GM13976 (cell line): ENCODE results near the gene LPAR6.

Experiments
- DNase-seq: peaks from one replicate; pipeline ENCODE4 v3.0.0; 2012; ENCODE audit warnings: low spot score
- CTCF ChIP-seq: IDR thresholded peaks from 2 replicates; pipeline ENCODE4 v1.5.1; 2012; ENCODE audit warnings: borderline replicate concordance, mild to moderate bottlenecking; ENCODE audit not compliant: insufficient read depth; ENCODE audit errors: extremely low read depth, missing control alignments, control extremely low read depth
- in situ Hi-C: fragments of 300-500 bp; cut with MboI; formaldehyde crosslinking; loops from one replicate; pipeline ENCODE4 v1.12.0; 2022; ENCODE audit warnings: low sequenced_read_pairs, mixed read lengths, inconsistent platforms; ENCODE audit not compliant: unreplicated experiment

Gene LPAR6

DNA sequence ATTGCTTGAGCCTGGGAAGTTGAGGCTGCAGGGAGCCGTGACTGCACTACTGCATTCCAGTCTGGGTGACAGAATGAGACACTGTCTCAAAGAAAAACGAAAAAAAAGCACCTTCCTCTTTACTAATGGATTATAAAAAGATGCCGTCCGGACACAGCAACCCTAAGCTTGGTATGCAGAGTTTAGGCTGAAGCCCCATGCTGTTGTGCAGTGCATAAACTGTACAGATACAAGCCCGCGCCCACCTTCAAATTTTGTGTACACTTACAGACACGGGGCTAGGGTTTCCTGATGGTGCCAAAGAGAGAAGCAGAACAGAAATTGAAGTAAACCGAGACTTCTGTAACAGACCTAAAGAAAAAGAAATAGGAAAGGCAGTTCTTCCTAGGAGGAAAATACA lies 9.0 kb downstream of the LPAR6 start:
- in situ Hi-C loops = no loop called here
- DNase-seq = no peak
- TF ChIP-seq CTCF = no peak

DNA sequence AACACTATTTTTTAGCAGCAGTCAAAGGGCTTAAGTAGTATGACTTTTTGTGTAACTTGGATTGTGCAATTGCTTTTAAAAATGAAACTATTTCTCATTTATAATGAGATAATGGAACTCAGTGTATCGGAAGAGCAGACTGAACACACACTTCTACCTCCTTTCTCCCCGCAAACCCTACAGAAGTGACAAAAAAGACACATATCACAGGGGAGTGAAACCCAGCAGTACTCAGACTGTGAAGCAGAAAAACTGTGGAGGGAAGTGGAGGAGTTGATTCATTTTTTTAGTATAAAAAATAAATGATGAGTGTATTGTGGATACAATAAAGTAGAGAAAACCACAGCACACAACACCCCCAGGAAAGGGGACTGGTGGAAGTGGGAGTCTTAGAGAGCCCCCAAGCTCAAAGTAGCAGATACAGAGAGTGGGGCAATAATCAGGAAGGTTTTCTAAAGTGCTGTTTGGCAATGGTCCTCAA lies 9.7 kb downstream of the LPAR6 start:
- in situ Hi-C loops = no loop called here
- no peak for TF ChIP-seq CTCF
- no peak for DNase-seq

GRCh38 chr13:48402325-48402932 lies 10.5 kb downstream of the LPAR6 start:
- DNase-seq = no peak
- in situ Hi-C loops = no loop called here
- TF ChIP-seq CTCF = no peak

DNA sequence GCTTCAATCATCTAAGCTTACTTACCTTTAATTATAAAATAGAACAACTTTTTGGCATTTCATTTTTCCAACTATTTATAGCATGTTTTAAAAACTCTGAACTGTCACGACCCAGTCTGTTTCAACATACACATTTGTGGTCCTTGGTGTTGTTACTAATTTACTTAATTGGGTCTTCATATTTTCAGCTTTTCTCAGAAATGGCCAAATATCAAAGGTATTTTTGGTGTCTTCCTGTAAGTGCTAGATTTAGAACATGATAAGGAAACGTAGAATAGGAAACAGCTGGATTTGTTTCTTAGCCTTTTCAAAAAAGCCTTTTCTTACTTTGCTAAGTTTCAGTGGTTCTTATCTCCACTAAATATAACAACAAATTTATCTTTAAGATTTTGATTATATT lies 11.4 kb downstream of the LPAR6 start:
- DNase-seq = no peak
- no peak for TF ChIP-seq CTCF
- in situ Hi-C loops = no loop called here

DNA sequence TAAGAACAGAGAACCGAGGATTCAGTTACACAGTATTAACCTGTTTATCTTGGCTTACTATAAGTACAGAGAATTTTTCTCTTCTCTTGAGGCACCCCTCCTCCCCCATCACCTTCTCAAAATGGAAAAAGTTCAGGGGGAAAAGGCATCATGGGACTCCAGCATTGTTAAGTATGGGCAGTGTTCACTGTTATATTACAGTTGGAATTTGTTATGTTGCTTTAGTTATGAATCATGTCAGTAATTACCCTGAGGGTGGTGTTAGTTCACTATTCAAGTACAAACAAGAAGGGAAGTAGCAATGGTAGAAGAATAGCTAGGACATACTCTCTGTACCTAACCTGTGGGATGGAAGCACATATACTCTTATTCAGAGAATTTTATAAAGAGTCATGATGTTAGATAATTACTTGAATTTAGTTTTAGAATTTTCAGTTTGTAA lies 12.0 kb downstream of the LPAR6 start:
- DNase-seq = no peak
- peak; percentile 25 for TF ChIP-seq CTCF
- in situ Hi-C loops = no loop called here

- TF ChIP-seq CTCF = no peak
- DNase-seq = no peak
- in situ Hi-C loops = no loop called here
Measured at GRCh38 chr13:48400090-48400694, 12.7 kb downstream of the LPAR6 start.
